OCI-LY1 (cell line): ENCODE data around the gene PLCG1.

Experiments
- H2AFZ ChIP-seq: fragments of 200-600 bp; sonication (generic), shearing (Covaris generic); 2 replicates; pipeline ENCODE4 v1.6.0; 2014; ENCODE audit warnings: antibody characterized with exemption, mild to moderate bottlenecking, low read length
- H3F3A ChIP-seq: fragments of 200-600 bp; sonication (generic), shearing (Covaris generic); 2 replicates; pipeline ENCODE4 v1.6.0; 2014; ENCODE audit warnings: mild to moderate bottlenecking, antibody characterized with exemption, low read length, moderate library complexity; ENCODE audit not compliant: insufficient read depth
- H3K27ac ChIP-seq: fragments of 200-600 bp; sonication (generic); 2 replicates; pipeline ENCODE4 v1.5.1; 2014; ENCODE audit warnings: low read length, mixed run types, mild to moderate bottlenecking, low read depth; ENCODE audit not compliant: poor library complexity, severe bottlenecking
- H3K27me3 ChIP-seq: fragments of 200-600 bp; sonication (generic); 2 replicates; pipeline ENCODE4 v1.6.0; 2014; ENCODE audit warnings: antibody characterized with exemption, mild to moderate bottlenecking, low read length, moderate library complexity; ENCODE audit not compliant: insufficient read depth
- H3K36me3 ChIP-seq: fragments of 200-600 bp; sonication (generic); 2 replicates; pipeline ENCODE4 v1.6.1; 2014; ENCODE audit warnings: mild to moderate bottlenecking, antibody characterized with exemption, low read length, moderate library complexity, mixed read lengths; ENCODE audit not compliant: insufficient read depth
- H3K4me1 ChIP-seq: fragments of 200-600 bp; sonication (generic); 2 replicates; pipeline ENCODE4 v1.5.1; 2014; ENCODE audit warnings: mild to moderate bottlenecking, low read length, moderate library complexity; ENCODE audit not compliant: insufficient read depth, severe bottlenecking
- H3K4me2 ChIP-seq: fragments of 200-600 bp; sonication (generic), shearing (Covaris generic); 2 replicates; pipeline ENCODE4 v1.6.1; 2014; ENCODE audit warnings: low read length
- H3K4me3 ChIP-seq: fragments of 200-600 bp; sonication (generic); 2 replicates; pipeline ENCODE4 v1.5.1; 2014; ENCODE audit warnings: low read length, low read depth, mild to moderate bottlenecking, mixed read lengths; ENCODE audit not compliant: poor library complexity, severe bottlenecking
- H3K79me2 ChIP-seq: fragments of 200-600 bp; shearing (Covaris generic); 2 replicates; pipeline ENCODE4 v1.6.1; 2016; ENCODE audit warnings: mixed run types, low read length, mixed read lengths; ENCODE audit not compliant: insufficient read depth
- H3K9ac ChIP-seq: fragments of 200-600 bp; sonication (generic), shearing (Covaris generic); 2 replicates; pipeline ENCODE4 v1.6.1; 2014; ENCODE audit warnings: mild to moderate bottlenecking, low read length, mixed read lengths
- H3K9me2 ChIP-seq: fragments of 200-600 bp; sonication (generic), shearing (Covaris generic); 2 replicates; pipeline ENCODE4 v1.6.1; 2014; ENCODE audit warnings: low read depth, mild to moderate bottlenecking, low read length, mixed read lengths
- H3K9me3 ChIP-seq: fragments of 200-600 bp; shearing (Covaris generic); 2 replicates; pipeline ENCODE4 v1.6.1; 2014; ENCODE audit warnings: low read length, mixed read lengths
- H4K20me1 ChIP-seq: fragments of 200-600 bp; sonication (generic), shearing (Covaris generic); 2 replicates; pipeline ENCODE4 v1.6.0; 2016; ENCODE audit warnings: mild to moderate bottlenecking, low read length; ENCODE audit not compliant: insufficient read depth
- CTCF ChIP-seq: fragments of 200-600 bp; sonication (generic), shearing (Covaris generic); IDR thresholded peaks from 2 replicates; pipeline ENCODE4 v1.5.1; 2017; ENCODE audit warnings: mild to moderate bottlenecking, antibody characterized with exemption, low read length, moderate library complexity, mixed read lengths
- EZH2 ChIP-seq: fragments of 200-600 bp; sonication (generic), shearing (Covaris generic); IDR thresholded peaks from 2 replicates; pipeline ENCODE4 v1.8.0; 2017; ENCODE audit warnings: borderline replicate concordance, mixed run types, mild to moderate bottlenecking, antibody characterized with exemption, low read length, moderate library complexity, mixed read lengths

PLCG1 gene

GRCh38 chr20:41225091-41225490, 87.7 kb downstream of the PLCG1 start:
- Histone ChIP-seq H3K27me3 (no peaks in the 10 kb centered on the region), H3K9me3 (no peaks in the 10 kb centered on the region), H3F3A (no peaks in the 10 kb centered on the region), H3K4me3 (no peak overlapping the region), H2AFZ (no peak overlapping the region), H3K36me3 (no peaks in the 10 kb centered on the region), H3K4me2 (no peak overlapping the region), H3K4me1 (no peaks in the 10 kb centered on the region), H3K27ac (no peak overlapping the region), H3K79me2 (no peaks in the 10 kb centered on the region), H3K9ac (no peak overlapping the region), H4K20me1 (no peaks in the 10 kb centered on the region), H3K9me2 (no peaks in the 10 kb centered on the region)
- TF ChIP-seq CTCF (no peak), EZH2 (no peak)

- TF ChIP-seq CTCF (no peak), EZH2 (no peak)
- Histone ChIP-seq H3F3A (no peaks in the 10 kb centered on the region), H3K9me2 (no peaks in the 10 kb centered on the region), H3K79me2 (no peaks in the 10 kb centered on the region), H3K4me2 (no peak overlapping the region), H3K9me3 (no peaks in the 10 kb centered on the region), H3K4me3 (no peak overlapping the region), H3K27ac (no peak overlapping the region), H2AFZ (no peak overlapping the region), H3K9ac (no peak overlapping the region), H3K4me1 (no peaks in the 10 kb centered on the region), H3K27me3 (no peaks in the 10 kb centered on the region), H3K36me3 (no peaks in the 10 kb centered on the region), H4K20me1 (no peaks in the 10 kb centered on the region)
Observed at GRCh38 chr20:41226426-41226825, 89.1 kb downstream of the PLCG1 start.
